Stimulated activated CD4-positive, alpha-beta T cell treated with anti-CD3 and anti-CD28 coated beads, Interleukin-4, amount 100 ng/mL, for 4 hours (primary cell): Measurements from ENCODE around the gene NR0B2.
A peak's percentile ranks its signal among the peaks of the same experiment; 100 is the strongest.
"Not testable (repeated sequence)": the region's sequence is repeated elsewhere in the genome, so short reads cannot be mapped to it uniquely, and the experiment has no call there.

Source experiments
- DNase-seq, 2 experiments: peaks; one replicate each; pipeline ENCODE4 v3.0.0-alpha.2; 2020

NR0B2 gene

GRCh38 chr1:26913754-26914619, at the start of gene NR0B2:
Gene NR0B2 (minus strand): TSS chr1:26913975. CDS start chr1:26913940, 35 bp downstream.
- DNase-seq = no peak

- DNase-seq = no peak
These were observed 48.1 kb upstream of the NR0B2 start for GRCh38 chr1:26961826-26962225.

GRCh38 chr1:26960625-26960966, 46.8 kb upstream of the NR0B2 start:
- no peak for DNase-seq

- peak; percentile 28 to 45 for DNase-seq
These were observed 46.2 kb upstream of the NR0B2 start, which contains the start of gene KDF1 for GRCh38 chr1:26959722-26960624. Gene KDF1 (minus strand): TSS chr1:26960468. CDS start chr1:26952380, 8,088 bp downstream.

- no peak for DNase-seq
These were observed 45.5 kb upstream of the NR0B2 start for GRCh38 chr1:26959270-26959669.

GRCh38 chr1:26957306-26957705, 43.5 kb upstream of the NR0B2 start:
- DNase-seq = no peak

- DNase-seq = no peak
These were observed 42.5 kb upstream of the NR0B2 start for GRCh38 chr1:26956321-26956720.

- no peak for DNase-seq
These were observed 39.6 kb upstream of the NR0B2 start for GRCh38 chr1:26953374-26953773.

GRCh38 chr1:26951821-26952497, 38.2 kb upstream of the NR0B2 start:
- no peak for DNase-seq

- DNase-seq = no peak
These were observed 37.4 kb upstream of the NR0B2 start for GRCh38 chr1:26951216-26951615.

- DNase-seq = no peak
These were observed 36.8 kb upstream of the NR0B2 start for GRCh38 chr1:26950602-26951001.

GRCh38 chr1:26949926-26950319, 36.1 kb upstream of the NR0B2 start:
- no peak for DNase-seq

GRCh38 chr1:26949266-26949925, 35.6 kb upstream of the NR0B2 start:
- DNase-seq = no peak

GRCh38 chr1:26948725-26949057, 34.9 kb upstream of the NR0B2 start:
- not testable (repeated sequence) for DNase-seq

- no peak for DNase-seq
These were observed 32.5 kb upstream of the NR0B2 start for GRCh38 chr1:26946270-26946669.

GRCh38 chr1:26945728-26946127, 32.0 kb upstream of the NR0B2 start:
- no peak for DNase-seq

- no peak for DNase-seq
These were observed 31.4 kb upstream of the NR0B2 start for GRCh38 chr1:26945138-26945537.

- DNase-seq = no peak
These were observed 28.9 kb upstream of the NR0B2 start for GRCh38 chr1:26942656-26943055.

GRCh38 chr1:26941311-26941710, 27.5 kb upstream of the NR0B2 start:
- DNase-seq = no peak

- no peak for DNase-seq
These were observed 24.9 kb upstream of the NR0B2 start for GRCh38 chr1:26938659-26939025.

- DNase-seq = no peak
These were observed 24.4 kb upstream of the NR0B2 start for GRCh38 chr1:26938004-26938658.

GRCh38 chr1:26936823-26937222, 23.0 kb upstream of the NR0B2 start:
- no peak for DNase-seq
